IPS-20b (cell line): ENCODE results near the gene RIC3.

Experiments used
- H3K27ac ChIP-seq: one replicate; pipeline ENCODE4 v1.5.1; 2013; ENCODE audit warnings: low read length
- H3K27me3 ChIP-seq: 2 replicates; pipeline ENCODE4 v1.6.1; 2013; ENCODE audit warnings: mild to moderate bottlenecking, low read length, inconsistent platforms; ENCODE audit not compliant: insufficient read depth
- H3K36me3 ChIP-seq: 2 replicates; pipeline ENCODE4 v1.6.1; 2013; ENCODE audit warnings: low read depth, mild to moderate bottlenecking, inconsistent platforms, low read length, moderate library complexity; ENCODE audit not compliant: insufficient read depth
- H3K4me1 ChIP-seq: 2 replicates; pipeline ENCODE4 v1.6.1; 2013; ENCODE audit warnings: mild to moderate bottlenecking, control low read depth, inconsistent platforms, low read length, moderate library complexity; ENCODE audit not compliant: insufficient read depth
- H3K4me3 ChIP-seq: 2 replicates; pipeline ENCODE4 v1.5.1; 2013; ENCODE audit warnings: mild to moderate bottlenecking, low read length, inconsistent platforms
- H3K9ac ChIP-seq: 2 replicates; pipeline ENCODE4 v1.6.1; 2013; ENCODE audit warnings: low read depth, mild to moderate bottlenecking, inconsistent platforms, low read length, moderate library complexity
- H3K9me3 ChIP-seq: 2 replicates; pipeline ENCODE4 v1.6.1; 2013; ENCODE audit warnings: mild to moderate bottlenecking, low read depth, low read length, inconsistent platforms; ENCODE audit not compliant: insufficient read depth

The RIC3 gene

GRCh38 chr11:8204025-8204424, 35.2 kb upstream of the RIC3 start:
- H3K9ac ChIP-seq, result no peak overlapping the region
- peaks cover under 1% of the 10 kb centered on the region; the same call in 1 of the 2 replicates for H3K27me3 ChIP-seq
- H3K27ac ChIP-seq, result no peak overlapping the region
- no peak overlapping the region for H3K4me3 ChIP-seq
- peaks cover 3% of the 10 kb centered on the region; the same call in 1 of the 2 replicates for H3K4me1 ChIP-seq
- H3K36me3 ChIP-seq, result no peaks in the 10 kb centered on the region
- no peaks in the 10 kb centered on the region for H3K9me3 ChIP-seq

- no peak overlapping the region for H3K4me3 ChIP-seq
- no peaks in the 10 kb centered on the region for H3K9me3 ChIP-seq
- H3K27ac ChIP-seq, result no peak overlapping the region
- peaks cover 3% of the 10 kb centered on the region; the same call in 1 of the 2 replicates for H3K4me1 ChIP-seq
- peaks cover 7% of the 10 kb centered on the region; the same call in 1 of the 2 replicates for H3K27me3 ChIP-seq
- no peaks in the 10 kb centered on the region for H3K36me3 ChIP-seq
- H3K9ac ChIP-seq, result no peak overlapping the region
Measured at GRCh38 chr11:8203414-8203715, 34.5 kb upstream of the RIC3 start.

- Histone ChIP-seq H3K4me3 (no peak overlapping the region), H3K27me3 (peaks cover 13% of the 10 kb centered on the region; the same call in 1 of the 2 replicates), H3K27ac (no peak overlapping the region), H3K4me1 (peaks cover 1% of the 10 kb centered on the region; the same call in 1 of the 2 replicates), H3K9ac (no peak overlapping the region), H3K36me3 (no peaks in the 10 kb centered on the region), H3K9me3 (no peaks in the 10 kb centered on the region)
Measured at GRCh38 chr11:8202516-8203413, 33.9 kb upstream of the RIC3 start.

- Histone ChIP-seq H3K36me3 (no peaks in the 10 kb centered on the region), H3K9ac (no peak overlapping the region), H3K9me3 (no peaks in the 10 kb centered on the region), H3K4me1 (no peaks in the 10 kb centered on the region), H3K27me3 (peaks cover 23% of the 10 kb centered on the region), H3K27ac (no peak overlapping the region), H3K4me3 (no peak overlapping the region)
Measured at GRCh38 chr11:8201644-8202365, 33.0 kb upstream of the RIC3 start.

GRCh38 chr11:8199676-8200075, 30.9 kb upstream of the RIC3 start:
- Histone ChIP-seq H3K27me3 (peaks cover 41% of the 10 kb centered on the region), H3K4me1 (no peaks in the 10 kb centered on the region), H3K9ac (no peak overlapping the region), H3K27ac (no peak overlapping the region), H3K9me3 (no peaks in the 10 kb centered on the region), H3K36me3 (no peaks in the 10 kb centered on the region), H3K4me3 (no peak overlapping the region)

GRCh38 chr11:8196749-8197148, 27.9 kb upstream of the RIC3 start:
- Histone ChIP-seq H3K9me3 (no peaks in the 10 kb centered on the region), H3K27me3 (peaks cover 42% of the 10 kb centered on the region), H3K27ac (no peak overlapping the region), H3K4me1 (no peaks in the 10 kb centered on the region), H3K4me3 (no peak overlapping the region), H3K36me3 (no peaks in the 10 kb centered on the region), H3K9ac (no peak overlapping the region)

DNA sequence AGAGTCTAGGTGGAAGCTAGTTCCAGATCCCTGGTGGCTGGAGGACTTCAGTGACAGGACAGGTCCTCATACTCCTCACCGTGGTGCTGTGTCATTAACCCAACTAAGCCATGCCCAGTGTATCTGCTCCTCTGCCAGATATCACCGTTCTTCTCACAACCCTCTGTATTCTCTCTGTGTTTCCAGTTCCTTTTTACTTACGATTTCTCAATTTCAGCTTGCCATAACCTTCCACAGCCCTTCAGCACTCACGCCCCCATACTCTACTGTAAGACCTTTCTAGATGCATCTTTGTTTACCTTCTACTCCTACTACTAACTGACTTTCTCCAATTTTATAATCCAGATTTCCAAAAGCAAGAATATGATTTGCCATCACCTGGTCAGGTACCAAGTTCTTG, 26.1 kb upstream of the RIC3 start:
- no peaks in the 10 kb centered on the region for H3K36me3 ChIP-seq
- peaks cover 42% of the 10 kb centered on the region for H3K27me3 ChIP-seq
- H3K4me3 ChIP-seq, result no peak overlapping the region
- no peak overlapping the region for H3K9ac ChIP-seq
- no peaks in the 10 kb centered on the region for H3K4me1 ChIP-seq
- no peaks in the 10 kb centered on the region for H3K9me3 ChIP-seq
- no peak overlapping the region for H3K27ac ChIP-seq

- Histone ChIP-seq H3K27ac (no peak overlapping the region), H3K9ac (no peak overlapping the region), H3K36me3 (no peaks in the 10 kb centered on the region), H3K27me3 (peaks cover 29% of the 10 kb centered on the region), H3K4me1 (no peaks in the 10 kb centered on the region), H3K9me3 (no peaks in the 10 kb centered on the region), H3K4me3 (no peak overlapping the region)
Measured at GRCh38 chr11:8192896-8193209, 24.0 kb upstream of the RIC3 start.

- no peaks in the 10 kb centered on the region for H3K36me3 ChIP-seq
- no peaks in the 10 kb centered on the region for H3K4me1 ChIP-seq
- H3K27ac ChIP-seq, result no peak overlapping the region
- H3K27me3 ChIP-seq, result peaks cover 23% of the 10 kb centered on the region
- H3K4me3 ChIP-seq, result no peak overlapping the region
- H3K9me3 ChIP-seq, result no peaks in the 10 kb centered on the region
- no peak overlapping the region for H3K9ac ChIP-seq
Measured at GRCh38 chr11:8192016-8192895, 23.4 kb upstream of the RIC3 start.

DNA sequence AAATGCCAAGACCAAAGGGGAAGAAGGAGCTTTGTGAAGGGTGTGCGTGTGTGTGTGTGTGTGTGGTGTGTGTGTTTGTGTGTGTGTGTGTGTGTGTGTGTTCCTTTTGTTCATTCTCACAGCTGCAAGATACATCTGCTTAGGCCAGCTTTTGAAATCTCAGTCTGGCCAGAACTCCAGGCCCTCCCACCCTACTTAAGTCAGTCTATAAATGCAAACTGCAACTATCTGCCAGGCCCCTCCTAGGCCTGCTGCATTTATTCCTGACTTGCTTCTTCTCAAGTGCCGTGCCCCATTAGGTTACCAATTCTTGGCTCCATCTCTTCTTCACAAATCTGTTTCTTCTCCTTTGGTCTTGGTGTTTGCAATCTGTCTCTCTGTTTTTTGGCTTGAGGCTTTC, 21.6 kb upstream of the RIC3 start:
- Histone ChIP-seq H3K9ac (no peak overlapping the region), H3K36me3 (no peaks in the 10 kb centered on the region), H3K27me3 (peaks cover 8% of the 10 kb centered on the region; the same call in 1 of the 2 replicates), H3K4me1 (no peaks in the 10 kb centered on the region), H3K4me3 (no peak overlapping the region), H3K27ac (no peak overlapping the region), H3K9me3 (no peaks in the 10 kb centered on the region)

DNA sequence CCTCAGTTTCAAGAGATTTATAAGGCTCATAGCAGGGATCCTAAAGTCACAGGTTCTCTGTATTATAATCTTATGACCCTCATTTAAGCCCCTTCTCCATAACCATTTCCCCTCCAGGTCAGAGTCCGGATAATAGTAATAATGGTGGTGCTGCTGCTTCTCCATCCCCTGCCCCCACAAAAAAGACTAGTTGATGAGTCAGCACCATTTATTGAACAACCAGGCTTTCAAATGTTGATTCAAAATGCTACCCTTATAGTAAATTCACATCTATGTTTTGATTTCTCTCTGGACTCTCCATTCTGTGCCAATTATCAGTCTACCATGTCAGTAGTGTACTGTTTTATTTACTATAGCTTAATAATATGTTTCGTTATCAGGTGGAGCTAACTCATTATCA, 17.6 kb upstream of the RIC3 start:
- Histone ChIP-seq H3K4me3 (no peak overlapping the region), H3K4me1 (no peaks in the 10 kb centered on the region), H3K27me3 (no peaks in the 10 kb centered on the region), H3K9me3 (no peaks in the 10 kb centered on the region; the same call in 1 of the 2 replicates), H3K36me3 (no peaks in the 10 kb centered on the region), H3K27ac (no peak overlapping the region), H3K9ac (no peak overlapping the region)
